Liver (tissue), 3 donors: ENCODE results near the gene BRD8.

ENCODE experiments used
- CTCF ChIP-seq: fragments of 150-350 bp; IDR thresholded peaks from 2 replicates; pipeline ENCODE4 v1.5.1; 2017; ENCODE audit warnings: improper control_type of control experiment, low read depth, low read length; ENCODE audit not compliant: missing input control
- FOXA1 ChIP-seq: IDR thresholded peaks from 2 replicates; pipeline ENCODE4 v1.6.1; 2016; ENCODE audit warnings: antibody characterized with exemption
- GABPA ChIP-seq, 2 donors: IDR thresholded peaks in 1 of 2; conservative IDR thresholded peaks in 1 of 2; 2 replicates each; pipeline ENCODE4 v1.6.1; 2016; ENCODE audit warnings: antibody characterized with exemption in 2 of 2, mild to moderate bottlenecking in 1 of 2, moderate library complexity in 1 of 2
- MAX ChIP-seq: IDR thresholded peaks from 2 replicates; pipeline ENCODE4 v1.6.1; 2016; ENCODE audit warnings: antibody characterized with exemption
- NR2F2 ChIP-seq: IDR thresholded peaks from 2 replicates; pipeline ENCODE4 v1.6.1; 2016; ENCODE audit warnings: antibody characterized with exemption
- RAD21 ChIP-seq, 2 donors: IDR thresholded peaks; 2 replicates each; pipeline ENCODE4 v1.6.1; 2016; ENCODE audit warnings: antibody characterized with exemption in 2 of 2, mild to moderate bottlenecking in 2 of 2
- REST ChIP-seq: IDR thresholded peaks from 2 replicates; pipeline ENCODE4 v1.6.1; 2016; ENCODE audit warnings: antibody characterized with exemption, mild to moderate bottlenecking
- SP1 ChIP-seq: IDR thresholded peaks from 2 replicates; pipeline ENCODE4 v1.6.1; 2018; ENCODE audit warnings: antibody characterized with exemption, mild to moderate bottlenecking
- TAF1 ChIP-seq: conservative IDR thresholded peaks from 2 replicates; pipeline ENCODE4 v1.6.1; 2016; ENCODE audit warnings: antibody characterized with exemption, mild to moderate bottlenecking
- ZBTB33 ChIP-seq: IDR thresholded peaks from 2 replicates; pipeline ENCODE4 v1.6.1; 2016; ENCODE audit warnings: antibody characterized with exemption
- donor health status: healthy.
- donor health status: healthy.

GRCh38 chr5:138188626-138189025 lies 10.2 kb upstream of the BRD8 start:
- TF ChIP-seq TAF1 (no peak), CTCF (no peak), RAD21 (IDR thresholded peaks at IDR 0.05) (no peak), MAX (no peak), SP1 (no peak), REST (no peak), ZBTB33 (no peak), FOXA1 (no peak), GABPA (IDR thresholded peaks at IDR 0.05 in 1 of 2, conservative IDR thresholded peaks at IDR 0.05 in 1 of 2) (no peak), NR2F2 (no peak)
